A549 (cell line): ENCODE measurements around the gene NDUFAF2. TPM values are rescaled to one million over a fixed set of nuclear protein-coding genes. Genes with fewer than 3 reads are reported as not detected.

ENCODE experiments used
- ATAC-seq, 2 experiments: fragments of 200-7000 bp in 1 of 2; fragments of >200 bp in 1 of 2; cut with Nextera tagmentation in 1 of 2; cut with Tn5 transposase in 1 of 2; 3 replicates each; pipeline versions ENCODE4 v1.8.0 to v1.9.1; 2018 to 2020; ENCODE audit warnings: mild to moderate bottlenecking in 1 of 2, moderate library complexity in 1 of 2
- CTCF ChIA-PET: fragments of 300-600 bp; sonication (Branson Sonifier 250); formaldehyde crosslinking; extraction: SDS; loops from one replicate; lab custom pipeline; 2021; ENCODE audit warnings: antibody characterized with exemption, inconsistent platforms; lab: Yijun Ruan, JAX
- POLR2A ChIA-PET: fragments of 350-600 bp; formaldehyde crosslinking; extraction: SDS; loops from one replicate; lab custom pipeline; 2021; ENCODE audit warnings: antibody characterized with exemption, inconsistent platforms; lab: Yijun Ruan, JAX
- DNase-seq, 2 experiments: peaks; one replicate each; pipeline versions ENCODE4 v3.0.0 to v3.0.0-alpha.2; 2011 to 2016; ENCODE audit warnings: low read depth in 1 of 2, low spot score in 1 of 2
- FAIRE-seq: peaks from 2 replicates; lab custom pipeline; 2011; peaks lifted over from hg19 to GRCh38; lab: Jason Lieb, UNC
- H3K27ac ChIP-seq, 2 experiments: fragments of >200 bp; sonication (Bioruptor Twin); formaldehyde crosslinking; 3 replicates each; pipeline ENCODE4 v1.5.1; 2016 to 2017
- H3K4me1 ChIP-seq: fragments of >200 bp; sonication (Bioruptor Twin); formaldehyde crosslinking; 3 replicates; pipeline ENCODE4 v1.6.1; 2016
- H3K4me2 ChIP-seq: fragments of >200 bp; sonication (Bioruptor Twin); formaldehyde crosslinking; 3 replicates; pipeline ENCODE4 v1.6.1; 2016
- H3K4me3 ChIP-seq: fragments of >200 bp; sonication (Bioruptor Twin); formaldehyde crosslinking; 3 replicates; pipeline ENCODE4 v1.5.1; 2016
- H3K9me3 ChIP-seq: fragments of >200 bp; sonication (Bioruptor Twin); formaldehyde crosslinking; 3 replicates; pipeline ENCODE4 v1.6.1; 2016
- BHLHE40 ChIP-seq: IDR thresholded peaks from 2 replicates; pipeline ENCODE4 v1.6.1; 2012; ENCODE audit warnings: low read depth, low read length, inconsistent platforms
- CBX2 ChIP-seq: fragments of 200-600 bp; sonication (generic); IDR thresholded peaks from 2 replicates; pipeline ENCODE4 v1.6.1; 2016; ENCODE audit warnings: low read depth, mild to moderate bottlenecking, borderline replicate concordance
- CBX8 ChIP-seq: fragments of 200-600 bp; sonication (generic); IDR thresholded peaks from 2 replicates; pipeline ENCODE4 v1.6.1; 2016
- CHD2 ChIP-seq: fragments of 150-350 bp; IDR thresholded peaks from 2 replicates; pipeline ENCODE4 v1.6.1; 2014; ENCODE audit warnings: low read length; ENCODE audit not compliant: partially characterized antibody
- CHD4 ChIP-seq: fragments of 200-600 bp; sonication (generic); IDR thresholded peaks from 2 replicates; pipeline ENCODE4 v1.6.1; 2016; ENCODE audit warnings: antibody characterized with exemption, mild to moderate bottlenecking, borderline replicate concordance
- FOSL2 ChIP-seq, 2 experiments: fragments of 450-650 bp in 1 of 2; fragments of >200 bp in 1 of 2; sonication (Bioruptor Twin) in 1 of 2; formaldehyde crosslinking; IDR thresholded peaks; 2 replicates each; pipeline versions ENCODE4 v1.5.0 to v1.6.1; 2016 to 2020; ENCODE audit warnings: mild to moderate bottlenecking in 1 of 2, moderate library complexity in 1 of 2
- HDAC2 ChIP-seq: fragments of 200-600 bp; sonication (generic); IDR thresholded peaks from 2 replicates; pipeline ENCODE4 v1.6.1; 2016
- HEYL ChIP-seq: fragments of 250-450 bp; sonication (Bioruptor Pico); IDR thresholded peaks from 2 replicates; pipeline ENCODE4 v1.8.0; 2021; ENCODE audit warnings: mild to moderate bottlenecking, moderate library complexity
- HOXB5 ChIP-seq: fragments of 250-450 bp; sonication (Bioruptor Pico); IDR thresholded peaks from 2 replicates; pipeline ENCODE4 v1.5.0; 2020; ENCODE audit warnings: mild to moderate bottlenecking, moderate library complexity
- KDM1A ChIP-seq: fragments of 200-600 bp; sonication (generic); IDR thresholded peaks from 2 replicates; pipeline ENCODE4 v1.6.1; 2016; ENCODE audit warnings: low read depth, mild to moderate bottlenecking
- MYC ChIP-seq: IDR thresholded peaks from 2 replicates; pipeline ENCODE4 v1.6.1; 2012; ENCODE audit warnings: mild to moderate bottlenecking, inconsistent platforms, low read length, improper control_type of control experiment, borderline replicate concordance
- NPAS2 ChIP-seq: fragments of 250-450 bp; sonication (Bioruptor Pico); IDR thresholded peaks from 2 replicates; pipeline ENCODE4 v1.8.0; 2022; ENCODE audit warnings: mild to moderate bottlenecking, moderate library complexity, borderline replicate concordance
- NR3C1 ChIP-seq: fragments of >200 bp; sonication (Bioruptor Twin); formaldehyde crosslinking; IDR thresholded peaks from 3 replicates; pipeline ENCODE4 v1.6.1; 2017
- POLR2A ChIP-seq: IDR thresholded peaks from 2 replicates; pipeline ENCODE4 v1.6.1; 2012; ENCODE audit warnings: mild to moderate bottlenecking, low read length
- RAD21 ChIP-seq, 2 experiments: fragments of >200 bp in 1 of 2; sonication (Bioruptor Twin) in 1 of 2; formaldehyde crosslinking in 1 of 2; IDR thresholded peaks in 1 of 2; conservative IDR thresholded peaks in 1 of 2; 2 replicates in 1 of 2; 3 replicates in 1 of 2; pipeline ENCODE4 v1.6.1; 2012 to 2018; ENCODE audit warnings: inconsistent platforms in 1 of 2
- RARB ChIP-seq: fragments of 250-450 bp; sonication (Bioruptor Pico); IDR thresholded peaks from 2 replicates; pipeline ENCODE4 v1.8.0; 2021; ENCODE audit warnings: mild to moderate bottlenecking, moderate library complexity
- SMC3 ChIP-seq: fragments of >200 bp; sonication (Bioruptor Twin); formaldehyde crosslinking; IDR thresholded peaks from 3 replicates; pipeline ENCODE4 v1.6.1; 2018; ENCODE audit warnings: inconsistent platforms
- TP53 ChIP-seq: fragments of 250-450 bp; sonication (Bioruptor Pico); IDR thresholded peaks from 2 replicates; pipeline ENCODE4 v1.5.0; 2021; ENCODE audit warnings: mild to moderate bottlenecking, moderate library complexity
- ZC3H11A ChIP-seq: fragments of 450-650 bp; IDR thresholded peaks from 2 replicates; pipeline ENCODE4 v1.6.1; 2014; ENCODE audit warnings: antibody characterized with exemption, mild to moderate bottlenecking
- ZFP36 ChIP-seq: fragments of 450-650 bp; IDR thresholded peaks from 2 replicates; pipeline ENCODE4 v1.6.1; 2014; ENCODE audit warnings: borderline replicate concordance; ENCODE audit not compliant: partially characterized antibody
- ZSCAN20 ChIP-seq: fragments of 250-450 bp; sonication (Bioruptor Pico); IDR thresholded peaks from 2 replicates; pipeline ENCODE4 v1.8.0; 2022; ENCODE audit warnings: mild to moderate bottlenecking, moderate library complexity
- WGBS: methylation state at CpG from one replicate; pipeline ENCODE4 v1.1.6; 2017; ENCODE audit errors: missing lambda C conversion rate; 5-methylcytosine and 5-hydroxymethylcytosine counted together
- polyA plus RNA-seq, 4 experiments: library from polyadenylated mRNA; depleted of rRNA in 3 of 4; stranded (reverse); fragments of >200 nt; fragmentation: RNase III in 1 of 4; extraction: RNeasy Plus Mini Kit Qiagen cat#74134 plus additional on column Dnase treatment in 1 of 4; gene quantifications; 2 replicates in 3 of 4; 3 replicates in 1 of 4; pipeline ENCODE4 v1.2.3, GENCODE V29; 2011 to 2017
- TF ChIP-seq, protein P1 (sequence below): fragments of >200 bp; sonication (Bioruptor Twin); formaldehyde crosslinking; IDR thresholded peaks from 3 replicates; pipeline ENCODE4 v1.5.1; 2016
- TF ChIP-seq, protein P2 (sequence below): fragments of 250-450 bp; sonication (Bioruptor Pico); IDR thresholded peaks from 2 replicates; pipeline ENCODE4 v1.5.0; 2021; ENCODE audit warnings: mild to moderate bottlenecking, moderate library complexity, borderline replicate concordance

NDUFAF2 gene
- polyA plus RNA-seq, 2 of the 4 experiments (the other 2 are of a cell fraction) = 66.1 to 83.7 TPM

DNA sequence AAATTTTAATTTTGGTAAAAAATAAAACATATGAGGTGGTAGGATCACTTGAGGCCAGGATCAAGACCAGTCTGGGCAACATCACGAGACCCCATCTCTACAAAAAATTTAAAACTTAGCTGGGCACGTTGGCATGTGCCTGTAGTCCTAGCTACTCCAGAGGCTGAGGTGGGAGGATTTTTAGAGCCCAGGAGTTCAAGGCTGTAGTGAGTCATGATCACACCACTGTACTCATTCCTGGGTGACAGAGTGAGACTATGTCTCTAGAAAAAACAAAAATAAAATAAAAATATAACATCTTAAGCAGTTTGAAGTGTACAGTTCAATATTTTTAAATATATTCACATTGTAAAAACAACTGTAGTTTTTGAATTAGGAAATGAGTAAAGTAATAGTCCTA, 108.9 kb downstream of the NDUFAF2 start:
- CTCF ChIA-PET = interaction anchor here (0.8 to 2.0 kb wide), 4 partner anchors 261 to 880 kb away, joined by 3 to 9 read pairs (median 4); no protein-coding TSS in a partner anchor
- Histone ChIP-seq H3K9me3 (no peaks in the 10 kb centered on the region), H3K27ac (0 out of 6 replicates have a peak overlapping the region, but pooled peaks of 1 of the 2 experiments have one; percentile 33), H3K4me1 (peaks cover 37% of the 10 kb centered on the region)
- ATAC-seq = no peak
- no peak for FAIRE-seq
- no peak for DNase-seq
- POLR2A ChIA-PET = no interaction called here
- no peak for TF ChIP-seq TP53 (CRISPR knock-in tag)
- TF ChIP-seq, all 56 proteins: peak for 0
- Histone ChIP-seq H3K4me2 (no peak overlapping the region; the same call in 2 of the 3 replicates), H3K4me3 (no peak overlapping the region)
- WGBS = 56% methylated on average over 2 of the region's 2 CpGs

DNA sequence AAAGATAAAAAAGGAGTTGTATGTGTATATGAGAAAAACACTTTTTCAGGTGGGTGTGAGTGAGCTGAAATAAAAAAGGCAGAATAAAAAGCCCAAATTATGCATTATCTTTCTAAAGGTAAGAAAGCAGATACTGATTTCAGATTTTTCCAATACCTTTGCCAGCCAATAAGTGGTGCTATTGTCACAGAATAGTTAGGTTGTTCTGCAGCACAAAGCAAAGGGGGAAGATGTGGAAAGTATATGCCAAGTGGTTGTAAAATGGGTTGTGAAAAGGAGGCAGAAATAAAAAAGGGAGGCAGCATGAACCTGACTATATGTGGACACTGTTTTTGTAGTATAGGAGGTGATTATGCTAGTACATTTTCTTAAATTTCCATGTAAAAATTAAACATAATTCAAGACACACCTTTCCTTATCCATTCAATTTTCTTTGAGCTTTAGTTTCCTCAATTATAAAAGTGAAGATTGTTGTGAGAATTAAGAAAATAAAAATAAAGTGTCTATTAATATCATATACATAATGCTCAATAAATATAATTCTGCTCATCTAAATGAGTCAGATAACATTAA, 110.5 kb downstream of the NDUFAF2 start:
- ChIA-PET CTCF (interaction anchor here (0.8 to 2.0 kb wide), 8 partner anchors 10 to 879 kb away, joined by 3 to 9 read pairs (median 4); no protein-coding TSS in a partner anchor), POLR2A (no interaction called here)
- Histone ChIP-seq H3K4me1 (peaks cover 36% of the 10 kb centered on the region), H3K4me3 (no peak overlapping the region), H3K4me2 (no peak overlapping the region), H3K9me3 (no peaks in the 10 kb centered on the region), H3K27ac (no peak overlapping the region)
- peak; percentile 39 to 71; a peak in 3 of 6 replicates for ATAC-seq
- FAIRE-seq = peak; percentile 43
- DNase-seq = peak; percentile 16 to 62
- TF ChIP-seq HOXB5 = no peak
- TF ChIP-seq, protein P1, sequence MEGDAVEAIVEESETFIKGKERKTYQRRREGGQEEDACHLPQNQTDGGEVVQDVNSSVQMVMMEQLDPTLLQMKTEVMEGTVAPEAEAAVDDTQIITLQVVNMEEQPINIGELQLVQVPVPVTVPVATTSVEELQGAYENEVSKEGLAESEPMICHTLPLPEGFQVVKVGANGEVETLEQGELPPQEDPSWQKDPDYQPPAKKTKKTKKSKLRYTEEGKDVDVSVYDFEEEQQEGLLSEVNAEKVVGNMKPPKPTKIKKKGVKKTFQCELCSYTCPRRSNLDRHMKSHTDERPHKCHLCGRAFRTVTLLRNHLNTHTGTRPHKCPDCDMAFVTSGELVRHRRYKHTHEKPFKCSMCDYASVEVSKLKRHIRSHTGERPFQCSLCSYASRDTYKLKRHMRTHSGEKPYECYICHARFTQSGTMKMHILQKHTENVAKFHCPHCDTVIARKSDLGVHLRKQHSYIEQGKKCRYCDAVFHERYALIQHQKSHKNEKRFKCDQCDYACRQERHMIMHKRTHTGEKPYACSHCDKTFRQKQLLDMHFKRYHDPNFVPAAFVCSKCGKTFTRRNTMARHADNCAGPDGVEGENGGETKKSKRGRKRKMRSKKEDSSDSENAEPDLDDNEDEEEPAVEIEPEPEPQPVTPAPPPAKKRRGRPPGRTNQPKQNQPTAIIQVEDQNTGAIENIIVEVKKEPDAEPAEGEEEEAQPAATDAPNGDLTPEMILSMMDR = peak; percentile 69
- peak; percentile 54 for TF ChIP-seq SMC3
- TF ChIP-seq ZFP36 = no peak
- TF ChIP-seq RAD21 (conservative IDR thresholded peaks at IDR 0.05 in 1 of 2, IDR thresholded peaks at IDR 0.05 in 1 of 2) = peak; percentile 72 to 86

DNA sequence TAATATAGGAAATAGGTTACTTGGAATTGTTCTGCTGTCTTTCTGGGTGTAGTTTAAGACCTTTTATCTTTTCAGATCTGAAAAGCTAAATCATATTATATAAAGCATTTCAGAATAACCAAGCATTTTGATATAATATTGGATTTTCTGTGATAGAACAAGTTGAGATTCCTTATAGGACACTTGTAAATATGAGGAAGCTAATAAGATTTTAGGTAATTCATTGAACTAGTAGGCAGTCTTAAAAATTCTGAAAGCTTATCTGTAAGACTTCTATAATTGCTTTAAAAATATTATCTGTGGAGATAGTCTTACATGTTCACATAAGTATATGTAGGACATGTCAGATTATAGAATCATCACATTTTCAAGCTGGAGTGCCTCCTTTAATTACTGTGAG, 114.5 kb downstream of the NDUFAF2 start:
- Histone ChIP-seq H3K4me3 (no peak overlapping the region), H3K4me1 (no peaks in the 10 kb centered on the region), H3K4me2 (no peak overlapping the region), H3K9me3 (0 out of 3 replicates have a peak, but pooled peaks cover 3% of the 10 kb centered on the region), H3K27ac (no peak overlapping the region)
- ATAC-seq (no peak), FAIRE-seq (peak; percentile 70), DNase-seq (no peak)
- no peak for TF ChIP-seq NR3C1
- ChIA-PET POLR2A (no interaction called here), CTCF (interaction anchor here (1.7 kb wide), 1 partner anchor 874 kb away, joined by 3 read pairs; no protein-coding TSS in a partner anchor)

GRCh38 chr5:61069150-61069549, 124.1 kb downstream of the NDUFAF2 start:
- DNase-seq = no peak
- ChIA-PET CTCF (no interaction called here), POLR2A (no interaction called here)
- H3K4me3 ChIP-seq = no peak overlapping the region
- TF ChIP-seq ZC3H11A (no peak), ZSCAN20 (CRISPR knock-in tag) (no peak), CHD2 (no peak), CBX8 (no peak), RARB (no peak), POLR2A (no peak), HOXB5 (no peak), NPAS2 (CRISPR knock-in tag) (no peak), BHLHE40 (no peak), KDM1A (no peak), FOSL2 (IDR thresholded peaks at IDR 0.05) (no peak), FOSL2 (CRISPR knock-in tag; IDR thresholded peaks at IDR 0.05) (no peak), NR3C1 (no peak), MYC (no peak), CBX2 (no peak), HDAC2 (no peak), HEYL (CRISPR knock-in tag) (no peak), CHD4 (no peak)
- TF ChIP-seq, protein P1 = no peak
- TF ChIP-seq, protein P2, sequence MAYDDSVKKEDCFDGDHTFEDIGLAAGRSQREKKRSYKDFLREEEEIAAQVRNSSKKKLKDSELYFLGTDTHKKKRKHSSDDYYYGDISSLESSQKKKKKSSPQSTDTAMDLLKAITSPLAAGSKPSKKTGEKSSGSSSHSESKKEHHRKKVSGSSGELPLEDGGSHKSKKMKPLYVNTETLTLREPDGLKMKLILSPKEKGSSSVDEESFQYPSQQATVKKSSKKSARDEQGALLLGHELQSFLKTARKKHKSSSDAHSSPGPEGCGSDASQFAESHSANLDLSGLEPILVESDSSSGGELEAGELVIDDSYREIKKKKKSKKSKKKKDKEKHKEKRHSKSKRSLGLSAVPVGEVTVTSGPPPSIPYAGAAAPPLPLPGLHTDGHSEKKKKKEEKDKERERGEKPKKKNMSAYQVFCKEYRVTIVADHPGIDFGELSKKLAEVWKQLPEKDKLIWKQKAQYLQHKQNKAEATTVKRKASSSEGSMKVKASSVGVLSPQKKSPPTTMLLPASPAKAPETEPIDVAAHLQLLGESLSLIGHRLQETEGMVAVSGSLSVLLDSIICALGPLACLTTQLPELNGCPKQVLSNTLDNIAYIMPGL (CRISPR knock-in tag) = no peak
- TF ChIP-seq, all 56 proteins: peak for 0
- H3K4me2 ChIP-seq = no peak overlapping the region
- H3K4me1 ChIP-seq = no peaks in the 10 kb centered on the region
- no peak overlapping the region for H3K27ac ChIP-seq
- FAIRE-seq (no peak), ATAC-seq (no peak)
- H3K9me3 ChIP-seq = no peaks in the 10 kb centered on the region
